Neural progenitor cell (in vitro differentiated cells): Measurements from ENCODE around the gene PAX5. TPM values are rescaled to one million over a fixed set of nuclear protein-coding genes. Genes with fewer than 3 reads are reported as not detected.

Experiments
- DNase-seq: peaks from one replicate; pipeline ENCODE4 v3.0.0-alpha.2; 2016; ENCODE audit warnings: low spot score
- H2AFZ ChIP-seq: fragments of 200-600 bp; sonication (generic); replicated peaks from 2 replicates; pipeline ENCODE4 v1.6.1; 2016; ENCODE audit warnings: antibody characterized with exemption
- H3F3A ChIP-seq: fragments of 200-600 bp; sonication (generic); 2 replicates; pipeline ENCODE4 v1.6.1; 2016; ENCODE audit warnings: antibody characterized with exemption, low read depth
- H3K27ac ChIP-seq: fragments of 200-600 bp; sonication (generic); 2 replicates; pipeline ENCODE4 v1.5.1; 2016; ENCODE audit warnings: mild to moderate bottlenecking
- H3K27me3 ChIP-seq: fragments of 200-600 bp; sonication (generic); 2 replicates; pipeline ENCODE4 v1.6.1; 2016; ENCODE audit warnings: mild to moderate bottlenecking, moderate library complexity
- H3K36me3 ChIP-seq: fragments of 200-600 bp; sonication (generic); 2 replicates; pipeline ENCODE4 v1.5.1; 2016
- H3K4me1 ChIP-seq: fragments of 200-600 bp; sonication (generic); 2 replicates; pipeline ENCODE4 v1.6.1; 2016; ENCODE audit warnings: mixed run types
- H3K4me2 ChIP-seq: fragments of 200-600 bp; sonication (generic); 2 replicates; pipeline ENCODE4 v1.6.1; 2016
- H3K4me3 ChIP-seq: fragments of 200-600 bp; sonication (generic); 2 replicates; pipeline ENCODE4 v1.5.1; 2016
- H3K79me2 ChIP-seq: fragments of 200-600 bp; sonication (generic); 2 replicates; pipeline ENCODE4 v1.6.1; 2016; ENCODE audit warnings: low read depth
- H3K9ac ChIP-seq: fragments of 200-600 bp; sonication (generic); 2 replicates; pipeline ENCODE4 v1.6.1; 2016
- H3K9me3 ChIP-seq: fragments of 200-600 bp; sonication (generic); 2 replicates; pipeline ENCODE4 v1.5.1; 2016; ENCODE audit warnings: low read depth
- H4K20me1 ChIP-seq: fragments of 200-600 bp; sonication (generic); 2 replicates; pipeline ENCODE4 v1.6.1; 2016; ENCODE audit warnings: low read depth
- H3K27ac Mint-ChIP-seq: 3 replicates; pipeline ENCODE4 v1.8.0; 2021; ENCODE audit warnings: mixed read lengths
- H3K27me3 Mint-ChIP-seq: 2 replicates; pipeline ENCODE4 v1.8.0; 2022; ENCODE audit warnings: low read depth, mild to moderate bottlenecking, inconsistent platforms, moderate library complexity, mixed read lengths; ENCODE audit not compliant: insufficient read depth
- H3K36me3 Mint-ChIP-seq: 3 replicates; pipeline ENCODE4 v1.8.0; 2021; ENCODE audit warnings: mixed read lengths
- H3K4me1 Mint-ChIP-seq: 3 replicates; pipeline ENCODE4 v1.8.0; 2021; ENCODE audit warnings: mixed read lengths
- H3K4me3 Mint-ChIP-seq: 3 replicates; pipeline ENCODE4 v1.8.0; 2021; ENCODE audit warnings: mild to moderate bottlenecking, moderate library complexity, mixed read lengths
- H3K9me3 Mint-ChIP-seq: 3 replicates; pipeline ENCODE4 v1.8.0; 2020; ENCODE audit warnings: mixed read lengths
- EZH2 ChIP-seq: fragments of 200-600 bp; sonication (generic); IDR thresholded peaks from 2 replicates; pipeline ENCODE4 v1.6.1; 2017; ENCODE audit warnings: antibody characterized with exemption, mild to moderate bottlenecking, moderate library complexity
- EZH2phosphoT487 ChIP-seq: fragments of 200-600 bp; sonication (generic); IDR thresholded peaks from 2 replicates; pipeline ENCODE4 v1.6.1; 2017; ENCODE audit warnings: antibody characterized with exemption
- total RNA-seq: library from RNA; depleted of rRNA; stranded (reverse); fragments of >200 nt; gene quantifications from 2 replicates; pipeline ENCODE4 v1.2.3, GENCODE V29; 2015; ENCODE audit warnings: low replicate concordance
- TF ChIP-seq, protein P1 (sequence below): fragments of 200-600 bp; sonication (generic); IDR thresholded peaks from 2 replicates; pipeline ENCODE4 v1.5.1; 2017; ENCODE audit warnings: antibody characterized with exemption, mild to moderate bottlenecking

Gene PAX5
- total RNA-seq, 1 donor from 2014 or later = not detected

DNA sequence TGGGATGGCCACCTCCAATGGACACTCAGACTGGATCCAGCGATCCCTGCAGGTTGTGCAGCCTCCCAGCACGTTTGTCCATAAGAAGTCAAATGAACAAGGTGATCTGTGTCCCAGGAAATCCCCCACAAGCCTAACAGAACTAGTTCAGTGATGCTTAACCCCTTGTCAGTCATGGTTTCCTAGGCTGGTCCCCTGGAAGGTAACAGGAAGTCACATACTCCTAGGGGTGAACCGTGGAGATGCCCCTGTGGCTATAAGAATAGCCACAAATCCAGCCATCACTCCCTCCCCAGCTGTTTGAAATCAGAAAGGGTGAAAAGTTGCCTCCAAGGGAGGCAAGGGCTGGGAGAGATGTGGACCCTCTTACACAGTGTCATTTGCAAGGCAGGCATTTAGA is 22.5 kb downstream of the PAX5 start:
- Histone ChIP-seq H3K27ac (no peak overlapping the region), H3K4me1 (peaks cover 9% of the 10 kb centered on the region), H3K9ac (no peak overlapping the region), H3F3A (no peaks in the 10 kb centered on the region), H3K36me3 (no peaks in the 10 kb centered on the region), H3K9me3 (no peaks in the 10 kb centered on the region), H2AFZ (no peak overlapping the region), H4K20me1 (no peaks in the 10 kb centered on the region), H3K4me2 (no peak overlapping the region), H3K4me3 (no peak overlapping the region), H3K79me2 (no peaks in the 10 kb centered on the region), H3K27me3 (peaks cover 65% of the 10 kb centered on the region)
- Mint-ChIP-seq H3K4me3 (no peak overlapping the region), H3K27me3 (peaks cover 9% of the 10 kb centered on the region), H3K4me1 (peaks cover 8% of the 10 kb centered on the region), H3K9me3 (no peaks in the 10 kb centered on the region), H3K27ac (no peak overlapping the region), H3K36me3 (peaks cover 17% of the 10 kb centered on the region)
- no peak for DNase-seq
- TF ChIP-seq EZH2 = no peak
- no peak for TF ChIP-seq EZH2phosphoT487
- TF ChIP-seq, protein P1, sequence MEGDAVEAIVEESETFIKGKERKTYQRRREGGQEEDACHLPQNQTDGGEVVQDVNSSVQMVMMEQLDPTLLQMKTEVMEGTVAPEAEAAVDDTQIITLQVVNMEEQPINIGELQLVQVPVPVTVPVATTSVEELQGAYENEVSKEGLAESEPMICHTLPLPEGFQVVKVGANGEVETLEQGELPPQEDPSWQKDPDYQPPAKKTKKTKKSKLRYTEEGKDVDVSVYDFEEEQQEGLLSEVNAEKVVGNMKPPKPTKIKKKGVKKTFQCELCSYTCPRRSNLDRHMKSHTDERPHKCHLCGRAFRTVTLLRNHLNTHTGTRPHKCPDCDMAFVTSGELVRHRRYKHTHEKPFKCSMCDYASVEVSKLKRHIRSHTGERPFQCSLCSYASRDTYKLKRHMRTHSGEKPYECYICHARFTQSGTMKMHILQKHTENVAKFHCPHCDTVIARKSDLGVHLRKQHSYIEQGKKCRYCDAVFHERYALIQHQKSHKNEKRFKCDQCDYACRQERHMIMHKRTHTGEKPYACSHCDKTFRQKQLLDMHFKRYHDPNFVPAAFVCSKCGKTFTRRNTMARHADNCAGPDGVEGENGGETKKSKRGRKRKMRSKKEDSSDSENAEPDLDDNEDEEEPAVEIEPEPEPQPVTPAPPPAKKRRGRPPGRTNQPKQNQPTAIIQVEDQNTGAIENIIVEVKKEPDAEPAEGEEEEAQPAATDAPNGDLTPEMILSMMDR = no peak

DNA sequence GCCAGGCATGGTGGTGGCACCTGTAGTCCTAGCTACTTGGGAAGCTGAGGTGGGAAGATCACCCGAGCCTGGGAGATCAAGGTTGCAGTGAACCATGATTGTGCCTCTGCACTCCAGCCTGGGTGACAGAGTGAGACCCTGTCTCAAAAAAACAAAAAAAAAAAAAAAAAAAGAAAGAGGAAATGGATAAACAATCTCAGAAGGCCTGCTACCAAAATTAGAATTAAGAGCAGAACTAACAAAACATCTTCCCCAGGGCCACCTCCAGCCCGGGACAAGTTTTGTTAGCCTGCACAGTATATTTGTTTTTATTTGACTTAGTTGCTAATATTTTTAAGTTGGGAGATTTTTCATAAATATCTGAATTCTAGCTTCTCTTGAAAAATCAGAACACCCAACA is 23.1 kb downstream of the PAX5 start:
- no peak overlapping the region for H3K4me3 Mint-ChIP-seq

DNA sequence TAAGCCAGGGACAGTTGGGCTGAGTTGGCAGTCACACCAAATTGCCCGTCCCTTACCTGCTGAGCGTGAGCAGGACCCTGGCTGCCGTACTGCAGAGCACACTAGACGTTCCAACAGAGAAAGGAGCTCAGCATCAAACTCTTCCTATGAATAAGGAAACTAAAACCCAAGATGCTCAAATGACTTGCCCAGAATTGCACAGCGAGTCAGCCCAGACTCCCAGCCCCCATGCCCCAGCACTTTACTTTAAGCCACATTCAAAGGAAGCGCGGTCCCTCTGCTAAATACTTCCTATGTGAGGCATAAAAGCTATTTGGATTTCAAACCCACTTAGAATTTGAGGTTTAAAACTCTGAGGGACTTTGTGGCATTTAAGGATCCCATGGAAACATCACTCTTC is 23.9 kb downstream of the PAX5 start:
- H3K27ac Mint-ChIP-seq = no peak overlapping the region

More for the DNA sequence above, 23.1 kb downstream of the PAX5 start:
- Histone ChIP-seq H3K9ac (no peak overlapping the region), H3K9me3 (no peaks in the 10 kb centered on the region), H3K27ac (no peak overlapping the region), H3K27me3 (peaks cover 65% of the 10 kb centered on the region), H3F3A (no peaks in the 10 kb centered on the region), H2AFZ (no peak overlapping the region), H3K36me3 (no peaks in the 10 kb centered on the region), H3K4me3 (no peak overlapping the region), H3K4me1 (peaks cover 9% of the 10 kb centered on the region), H3K79me2 (no peaks in the 10 kb centered on the region), H3K4me2 (no peak overlapping the region), H4K20me1 (no peaks in the 10 kb centered on the region)
- H3K27ac Mint-ChIP-seq = no peak overlapping the region
- peaks cover 6% of the 10 kb centered on the region for H3K27me3 Mint-ChIP-seq
- TF ChIP-seq EZH2 = no peak
- TF ChIP-seq EZH2phosphoT487 = no peak
- TF ChIP-seq, protein P1 = no peak
- no peak for DNase-seq
- no peaks in the 10 kb centered on the region for H3K9me3 Mint-ChIP-seq
- H3K36me3 Mint-ChIP-seq = peaks cover 17% of the 10 kb centered on the region
- peaks cover 8% of the 10 kb centered on the region for H3K4me1 Mint-ChIP-seq

More for the DNA sequence above, 23.9 kb downstream of the PAX5 start:
- no peaks in the 10 kb centered on the region for H3K79me2 ChIP-seq
- no peaks in the 10 kb centered on the region for H3K9me3 ChIP-seq
- H3K9ac ChIP-seq = no peak overlapping the region
- no peaks in the 10 kb centered on the region for H3K9me3 Mint-ChIP-seq
- H3K27me3 ChIP-seq = peaks cover 69% of the 10 kb centered on the region
- H3K4me2 ChIP-seq = no peak overlapping the region
- no peak overlapping the region for H3K4me3 Mint-ChIP-seq
- peaks cover 9% of the 10 kb centered on the region for H3K4me1 ChIP-seq
- H3K36me3 ChIP-seq = no peaks in the 10 kb centered on the region
- H3K4me1 Mint-ChIP-seq = peaks cover 8% of the 10 kb centered on the region
- H4K20me1 ChIP-seq = no peaks in the 10 kb centered on the region
- H3K4me3 ChIP-seq = no peak overlapping the region
- H2AFZ ChIP-seq = no peak overlapping the region
- no peaks in the 10 kb centered on the region for H3F3A ChIP-seq
- no peak for DNase-seq
- peaks cover 5% of the 10 kb centered on the region for H3K27me3 Mint-ChIP-seq
- no peak overlapping the region for H3K27ac ChIP-seq
- H3K36me3 Mint-ChIP-seq = peaks cover 17% of the 10 kb centered on the region
- TF ChIP-seq, protein P1 = no peak
- TF ChIP-seq EZH2phosphoT487 (no peak), EZH2 (no peak)
